Diencephalon (tissue), 1 donor: ENCODE measurements around the gene VKORC1L1. TPM values are rescaled to one million over a fixed set of nuclear protein-coding genes. Genes with fewer than 3 reads are reported as not detected.

ENCODE experiments used
- small RNA-seq: library from RNA; depleted of rRNA; stranded (forward); fragments of <200 nt; gene quantifications from one replicate; pipeline ENCODE3, GENCODE V24; 2014
- total RNA-seq: library from RNA; depleted of rRNA; stranded (reverse); fragments of >200 nt; gene quantifications from one replicate; pipeline ENCODE4 v1.2.3, GENCODE V29; 2014

Gene VKORC1L1
- 41.5 TPM for total RNA-seq

DNA sequence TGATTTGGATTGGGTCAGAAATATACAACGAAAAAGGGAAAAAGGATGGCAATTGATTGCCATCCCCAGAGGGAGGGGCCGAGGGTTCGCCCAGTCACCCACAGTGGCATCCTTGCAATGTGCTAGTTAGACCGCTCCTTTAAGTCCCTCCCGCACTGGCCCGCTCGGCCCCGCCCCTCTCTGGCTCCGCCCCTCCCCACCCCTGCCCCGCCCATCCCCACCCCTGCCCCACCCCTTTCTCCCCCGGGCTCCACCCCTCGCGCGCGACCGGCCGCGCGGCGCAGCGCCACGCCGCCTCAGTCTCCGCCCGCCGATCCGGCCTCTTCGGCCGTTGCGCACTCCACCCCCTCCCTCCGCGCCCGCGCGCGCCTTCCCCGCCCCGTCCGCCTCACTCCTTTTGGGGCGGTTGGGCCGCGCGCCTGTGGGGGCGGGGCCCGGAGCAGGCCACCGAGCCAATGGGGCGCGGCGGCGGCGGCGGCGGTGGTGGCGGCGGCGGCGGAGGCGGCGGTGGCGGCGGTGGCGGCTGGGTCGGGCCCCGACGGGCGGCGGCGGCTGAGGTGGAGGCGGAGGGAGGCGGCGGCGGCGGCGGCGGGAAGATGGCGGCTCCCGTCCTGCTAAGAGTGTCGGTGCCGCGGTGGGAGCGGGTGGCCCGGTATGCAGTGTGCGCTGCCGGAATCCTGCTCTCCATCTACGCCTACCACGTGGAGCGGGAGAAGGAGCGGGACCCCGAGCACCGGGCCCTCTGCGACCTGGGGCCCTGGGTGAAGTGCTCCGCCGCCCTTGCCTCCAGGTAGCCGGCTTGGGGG is at the start of gene VKORC1L1:
TSS of gene VKORC1L1 (plus strand) at position 299 of the 806 bp plus-strand sequence. CDS start at position 597, 298 bp downstream.

DNA sequence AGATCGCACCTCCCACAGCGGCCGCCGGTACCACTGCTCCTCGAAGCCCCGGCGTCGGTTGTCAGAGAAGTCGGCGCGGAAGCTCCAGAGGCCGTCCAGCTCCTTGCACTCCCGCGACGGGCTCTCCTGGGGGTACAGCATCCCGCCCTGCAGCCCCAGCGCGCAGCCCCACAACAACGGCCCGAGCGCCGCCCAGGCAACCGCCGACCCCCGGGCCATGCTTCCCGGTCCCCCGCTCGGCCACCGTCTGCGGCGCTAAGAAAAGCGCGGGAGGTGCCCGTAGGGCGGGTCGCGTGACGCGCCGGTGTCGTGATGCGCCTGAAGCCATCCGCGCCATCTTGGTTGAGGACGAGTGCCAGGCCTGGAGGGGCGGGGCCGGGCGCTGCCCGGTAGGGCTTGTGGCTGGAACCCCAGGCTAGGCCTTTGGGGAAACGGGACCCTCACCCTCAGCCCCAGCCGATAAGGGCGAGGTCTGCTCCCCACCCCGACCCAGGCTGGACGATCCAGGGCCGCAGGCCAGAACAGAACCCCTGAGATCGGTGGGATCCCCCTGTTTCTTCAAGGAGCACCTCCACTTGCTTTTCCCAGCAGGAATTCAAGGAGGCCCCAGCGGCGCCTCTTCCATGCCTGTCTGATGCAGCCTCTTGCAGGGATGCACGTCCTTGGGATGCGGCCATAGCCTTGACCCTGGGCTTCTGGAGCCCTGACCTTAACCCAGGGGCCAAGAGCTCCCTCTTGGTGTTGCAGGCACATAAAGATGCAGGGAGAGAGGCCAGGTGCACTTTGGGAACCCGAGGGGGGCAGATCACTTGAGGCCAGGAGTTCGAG is 109.3 kb downstream of the VKORC1L1 start, which contains the start of gene GUSB:
TSS of gene GUSB (minus strand) at position 249 of the 828 bp plus-strand sequence. CDS start at position 219, 30 bp downstream.

Small RNA genes lying within 50 kb of the gene (small RNA-seq; reads per million reads assigned to genes)
- gene AC073261.1: not detected
- not detected for gene RNU6-973P

Other genes starting within 250 kb of the VKORC1L1 start
- 15.7 TPM for gene GUSB, start 109.1 kb downstream of the VKORC1L1 start, total RNA-seq
- 11.8 TPM for gene ASL, start 202.7 kb downstream of the VKORC1L1 start, total RNA-seq
- 48.9 TPM for gene CRCP, start 241.8 kb downstream of the VKORC1L1 start, total RNA-seq